Caki2 (cell line): Measurements from ENCODE around the gene EHD2. TPM values are rescaled to one million over a fixed set of nuclear protein-coding genes. Genes with fewer than 3 reads are reported as not detected.
"Not testable (repeated sequence)": the region's sequence is repeated elsewhere in the genome, so short reads cannot be mapped to it uniquely, and the experiment has no call there.

ENCODE experiments used
- DNase-seq: peaks from one replicate; pipeline ENCODE4 v3.0.0-alpha.2; 2015; ENCODE audit warnings: low read depth
- in situ Hi-C: cut with HindIII; loops from 2 replicates; pipeline ENCODE4 v1.10.0; 2016; ENCODE audit warnings: low sequenced_read_pairs, low pct_unique_long_range_greater_than_20kb, mixed read lengths
- total RNA-seq: library from RNA; depleted of rRNA; stranded (reverse); fragments of >200 nt; shearing (Covaris generic); gene quantifications from 2 replicates; pipeline ENCODE4 v1.2.3, GENCODE V29; 2014; ENCODE audit warnings: low replicate concordance; rRNA removed

The EHD2 gene
- 7.4 and 12.4 TPM in 2 replicates for total RNA-seq

DNA sequence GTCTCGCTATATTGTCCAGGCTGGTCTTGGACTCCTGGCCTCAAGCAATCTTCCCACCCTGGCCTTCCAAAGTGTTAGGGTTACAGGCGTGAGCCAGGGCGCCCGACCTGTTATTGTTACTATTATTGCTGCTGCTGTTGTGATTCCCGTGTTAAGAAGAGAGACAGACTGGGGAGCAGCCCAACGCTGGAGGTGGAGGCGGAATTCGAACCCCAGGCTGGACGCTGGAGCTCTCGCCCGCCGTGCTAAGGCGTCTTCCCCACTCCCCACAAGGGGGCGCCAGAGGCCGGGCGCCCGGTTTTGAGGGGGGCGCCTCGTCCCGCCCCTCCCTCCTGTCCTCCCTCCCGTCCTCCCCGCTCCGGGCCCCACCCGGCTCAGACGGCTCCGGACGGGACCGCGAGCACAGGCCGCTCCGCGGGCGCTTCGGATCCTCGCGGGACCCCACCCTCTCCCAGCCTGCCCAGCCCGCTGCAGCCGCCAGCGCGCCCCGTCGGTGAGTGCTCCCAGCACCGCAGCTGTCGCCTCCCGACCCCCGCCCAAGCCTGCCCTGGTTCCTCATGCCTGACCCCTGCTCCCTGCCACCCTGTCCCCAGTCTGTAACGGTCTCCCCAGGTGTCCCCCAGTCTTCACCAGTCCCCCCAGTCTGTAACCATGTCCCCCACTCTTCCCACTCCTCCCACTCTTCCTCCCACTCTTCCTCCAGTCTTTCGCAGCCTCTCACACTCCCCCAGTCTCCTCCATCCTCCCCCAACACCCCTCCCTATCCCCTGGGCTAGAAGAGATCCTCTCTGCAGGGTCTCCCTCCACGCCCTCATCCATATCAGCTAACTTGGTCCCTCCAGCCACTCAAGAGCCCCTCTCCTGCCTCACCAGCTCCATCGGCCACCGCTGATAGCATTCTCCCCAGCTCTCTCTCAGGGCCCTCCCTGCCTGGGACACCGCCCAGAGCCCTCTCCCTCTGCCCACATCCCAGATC lies at the start of gene EHD2:
Gene EHD2 (plus strand): TSS at position 377 of the 976 bp plus-strand sequence. CDS start 3,191 bp downstream, outside the sequence.
- in situ Hi-C loops = no loop called here
- DNase-seq = peak; percentile 66

GRCh38 chr19:47663435-47663910 lies 49.7 kb upstream of the EHD2 start:
- in situ Hi-C loops = no loop called here
- DNase-seq = no peak

- in situ Hi-C loops = no loop called here
- no peak for DNase-seq
These were observed 49.1 kb upstream of the EHD2 start for GRCh38 chr19:47663911-47664771.

GRCh38 chr19:47668556-47668955 lies 44.7 kb upstream of the EHD2 start:
- in situ Hi-C loops, DNase-seq: not testable (repeated sequence)

DNA sequence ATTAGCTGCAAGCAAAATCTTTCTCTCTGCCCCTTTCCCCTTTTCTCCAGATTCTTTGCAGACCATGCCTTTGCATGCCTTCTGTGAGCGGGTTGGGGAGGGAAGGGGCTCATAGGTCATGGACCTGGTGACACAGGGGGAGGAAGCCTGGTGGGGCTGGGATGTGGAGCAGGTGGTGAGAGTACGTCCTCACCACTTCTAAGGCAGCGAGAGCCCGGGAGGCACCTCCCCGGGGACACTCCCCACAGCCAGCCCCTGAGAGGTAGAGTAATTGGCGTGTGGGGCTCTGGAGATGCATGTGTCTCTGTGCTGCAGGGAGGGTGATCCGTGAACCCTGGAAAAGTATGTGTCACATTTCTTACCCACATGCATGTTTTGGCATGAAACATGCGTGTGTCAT lies 42.5 kb upstream of the EHD2 start:
- in situ Hi-C loops = no loop called here
- no peak for DNase-seq

DNA sequence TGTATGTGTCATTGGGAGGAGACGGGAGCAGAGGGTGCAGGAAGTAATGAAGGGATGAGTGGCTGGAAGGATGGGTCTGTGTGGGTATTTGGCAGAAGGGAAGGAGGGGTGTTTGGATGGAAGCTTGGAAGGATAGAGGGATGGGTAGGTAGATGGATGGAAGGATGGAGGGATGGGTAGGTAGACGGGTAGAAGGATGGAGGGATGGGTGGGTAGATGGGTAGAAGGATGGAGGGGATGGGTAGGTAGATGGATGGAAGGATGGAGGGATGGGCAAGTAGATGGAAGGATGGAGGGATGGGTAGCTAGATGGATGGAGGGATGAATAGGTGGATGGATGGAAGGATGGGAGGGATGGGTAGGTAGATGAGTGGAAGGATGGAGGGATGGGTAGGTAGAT lies 41.7 kb upstream of the EHD2 start:
- in situ Hi-C loops = no loop called here
- DNase-seq = no peak

- no peak for DNase-seq
- in situ Hi-C loops = no loop called here
These were observed 39.8 kb upstream of the EHD2 start for GRCh38 chr19:47673426-47673825.

DNA sequence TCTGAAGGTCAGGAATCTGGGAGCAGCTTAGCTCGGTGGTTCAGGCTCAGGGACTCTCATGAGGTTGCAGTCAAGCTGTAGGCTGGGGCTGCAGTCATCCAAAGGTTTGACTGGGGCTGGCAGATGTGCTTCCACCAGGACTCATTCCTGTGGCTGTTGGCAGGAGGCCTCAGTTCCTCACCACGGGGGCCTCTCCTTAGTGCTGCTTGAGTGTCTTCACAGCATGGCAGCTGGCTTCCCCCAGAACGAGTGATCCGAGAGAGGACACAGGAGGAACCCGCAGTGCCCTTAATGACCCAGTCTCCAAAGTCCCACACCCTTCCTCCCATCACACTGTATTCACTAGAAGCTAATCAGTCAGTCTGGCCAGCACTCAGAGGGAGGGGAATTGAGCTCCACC lies 38.7 kb upstream of the EHD2 start:
- DNase-seq = no peak
- in situ Hi-C loops = no loop called here

- in situ Hi-C loops = no loop called here
- no peak for DNase-seq
These were observed 38.0 kb upstream of the EHD2 start for GRCh38 chr19:47675271-47675670.

GRCh38 chr19:47675859-47676258 lies 37.4 kb upstream of the EHD2 start:
- DNase-seq = no peak
- in situ Hi-C loops = no loop called here

- DNase-seq = no peak
- in situ Hi-C loops = no loop called here
These were observed 36.4 kb upstream of the EHD2 start for GRCh38 chr19:47676811-47677210.

DNA sequence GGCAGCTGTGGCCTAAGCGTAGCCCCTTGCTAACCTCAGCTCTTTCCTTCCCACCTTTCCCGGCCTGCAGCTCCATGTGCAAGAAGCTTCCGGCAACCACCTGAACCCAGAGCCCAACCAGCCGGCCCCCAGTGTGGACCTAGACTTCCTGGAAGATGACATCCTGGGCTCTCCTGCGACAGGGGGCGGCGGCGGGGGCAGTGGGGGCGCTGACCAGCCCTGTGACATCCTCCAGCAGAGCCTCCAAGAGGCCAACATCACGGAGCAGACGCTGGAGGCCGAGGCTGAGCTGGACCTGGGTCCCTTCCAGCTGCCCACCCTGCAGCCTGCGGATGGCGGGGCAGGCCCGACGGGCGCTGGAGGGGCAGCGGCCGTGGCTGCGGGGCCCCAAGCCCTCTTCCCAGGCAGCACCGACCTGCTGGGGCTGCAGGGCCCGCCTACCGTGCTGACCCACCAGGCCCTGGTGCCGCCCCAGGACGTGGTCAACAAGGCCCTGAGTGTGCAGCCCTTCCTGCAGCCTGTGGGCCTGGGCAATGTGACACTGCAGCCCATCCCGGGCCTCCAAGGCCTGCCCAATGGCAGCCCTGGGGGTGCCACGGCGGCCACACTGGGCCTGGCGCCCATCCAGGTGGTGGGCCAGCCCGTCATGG lies 33.8 kb upstream of the EHD2 start:
- in situ Hi-C loops = no loop called here
- no peak for DNase-seq

DNA sequence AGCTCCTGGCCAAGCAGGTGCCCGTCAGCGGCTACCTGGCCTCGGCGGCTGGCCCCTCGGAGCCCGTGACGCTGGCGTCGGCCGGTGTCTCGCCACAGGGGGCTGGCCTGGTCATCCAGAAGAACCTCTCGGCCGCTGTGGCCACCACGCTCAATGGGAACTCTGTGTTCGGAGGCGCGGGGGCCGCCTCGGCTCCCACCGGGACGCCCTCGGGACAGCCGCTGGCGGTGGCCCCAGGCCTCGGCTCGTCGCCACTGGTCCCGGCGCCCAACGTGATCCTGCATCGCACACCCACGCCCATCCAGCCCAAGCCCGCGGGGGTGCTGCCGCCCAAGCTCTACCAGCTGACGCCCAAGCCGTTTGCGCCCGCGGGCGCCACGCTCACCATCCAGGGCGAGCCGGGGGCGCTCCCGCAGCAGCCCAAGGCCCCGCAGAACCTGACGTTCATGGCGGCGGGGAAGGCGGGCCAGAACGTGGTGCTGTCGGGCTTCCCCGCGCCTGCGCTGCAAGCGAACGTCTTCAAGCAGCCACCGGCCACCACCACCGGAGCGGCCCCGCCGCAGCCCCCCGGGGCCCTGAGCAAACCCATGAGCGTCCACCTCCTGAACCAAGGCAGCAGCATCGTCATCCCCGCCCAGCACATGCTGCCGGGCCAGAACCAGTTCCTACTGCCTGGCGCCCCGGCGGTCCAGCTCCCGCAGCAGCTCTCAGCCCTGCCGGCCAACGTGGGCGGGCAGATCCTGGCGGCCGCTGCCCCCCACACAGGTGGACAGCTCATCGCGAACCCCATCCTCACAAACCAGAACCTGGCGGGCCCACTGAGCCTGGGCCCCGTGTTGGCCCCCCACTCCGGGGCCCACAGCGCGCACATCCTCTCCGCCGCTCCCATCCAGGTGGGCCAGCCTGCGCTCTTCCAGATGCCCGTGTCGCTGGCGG lies 33.0 kb upstream of the EHD2 start:
- in situ Hi-C loops = no loop called here

DNA sequence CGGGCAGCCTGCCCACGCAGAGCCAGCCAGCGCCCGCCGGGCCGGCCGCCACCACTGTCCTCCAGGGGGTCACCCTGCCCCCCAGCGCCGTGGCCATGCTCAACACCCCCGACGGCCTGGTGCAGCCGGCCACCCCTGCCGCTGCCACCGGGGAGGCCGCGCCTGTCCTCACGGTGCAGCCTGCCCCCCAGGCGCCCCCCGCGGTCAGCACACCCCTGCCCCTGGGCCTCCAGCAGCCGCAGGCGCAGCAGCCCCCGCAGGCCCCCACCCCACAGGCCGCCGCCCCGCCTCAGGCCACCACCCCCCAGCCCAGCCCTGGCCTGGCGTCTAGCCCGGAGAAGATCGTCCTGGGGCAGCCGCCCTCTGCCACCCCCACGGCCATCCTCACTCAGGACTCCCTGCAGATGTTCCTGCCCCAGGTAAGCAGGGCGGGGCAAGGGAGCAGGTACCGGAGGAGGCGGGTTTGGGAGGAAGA lies 32.3 kb upstream of the EHD2 start:
- in situ Hi-C loops = no loop called here
- no peak for DNase-seq

More for the DNA sequence above, 33.0 kb upstream of the EHD2 start:
- DNase-seq = no peak

DNA sequence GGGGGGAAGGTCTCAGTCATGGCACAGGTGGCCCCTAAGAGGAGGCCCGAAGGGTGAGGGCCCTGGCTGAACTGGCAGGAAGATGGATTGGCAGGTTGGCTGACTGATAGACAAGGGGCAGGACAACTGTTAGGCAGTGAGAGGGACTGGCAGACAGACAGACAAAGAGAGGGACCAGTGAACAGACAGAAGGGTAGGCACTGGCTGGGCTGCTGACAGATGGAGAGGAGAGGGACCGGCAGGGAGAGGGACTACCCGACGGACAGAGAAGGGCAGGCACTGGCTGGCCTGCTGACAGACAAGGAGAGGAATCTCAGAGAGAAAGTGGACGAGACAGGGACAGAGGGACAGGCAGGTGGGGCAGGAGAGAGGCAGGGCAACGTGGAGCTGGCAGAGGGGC lies 31.8 kb upstream of the EHD2 start:
- in situ Hi-C loops = no loop called here

GRCh38 chr19:47681936-47682335 lies 31.3 kb upstream of the EHD2 start:
- in situ Hi-C loops = no loop called here
- DNase-seq = no peak

More for the DNA sequence above, 31.8 kb upstream of the EHD2 start:
- no peak for DNase-seq

GRCh38 chr19:47682939-47683338 lies 30.3 kb upstream of the EHD2 start:
- in situ Hi-C loops = no loop called here
- no peak for DNase-seq
